Measurements from ENCODE around the gene TENM4. TPM values are rescaled to one million over a fixed set of nuclear protein-coding genes. Genes with fewer than 3 reads are reported as not detected.

The TENM4 gene
- total and polyA plus RNA-seq, 10 of the 15 experiments (the other 5 are each of a cell fraction or from before 2014, with no cell fraction given), result 0.03 to 0.12 (median 0.06) TPM; not detected in 7

DNA sequence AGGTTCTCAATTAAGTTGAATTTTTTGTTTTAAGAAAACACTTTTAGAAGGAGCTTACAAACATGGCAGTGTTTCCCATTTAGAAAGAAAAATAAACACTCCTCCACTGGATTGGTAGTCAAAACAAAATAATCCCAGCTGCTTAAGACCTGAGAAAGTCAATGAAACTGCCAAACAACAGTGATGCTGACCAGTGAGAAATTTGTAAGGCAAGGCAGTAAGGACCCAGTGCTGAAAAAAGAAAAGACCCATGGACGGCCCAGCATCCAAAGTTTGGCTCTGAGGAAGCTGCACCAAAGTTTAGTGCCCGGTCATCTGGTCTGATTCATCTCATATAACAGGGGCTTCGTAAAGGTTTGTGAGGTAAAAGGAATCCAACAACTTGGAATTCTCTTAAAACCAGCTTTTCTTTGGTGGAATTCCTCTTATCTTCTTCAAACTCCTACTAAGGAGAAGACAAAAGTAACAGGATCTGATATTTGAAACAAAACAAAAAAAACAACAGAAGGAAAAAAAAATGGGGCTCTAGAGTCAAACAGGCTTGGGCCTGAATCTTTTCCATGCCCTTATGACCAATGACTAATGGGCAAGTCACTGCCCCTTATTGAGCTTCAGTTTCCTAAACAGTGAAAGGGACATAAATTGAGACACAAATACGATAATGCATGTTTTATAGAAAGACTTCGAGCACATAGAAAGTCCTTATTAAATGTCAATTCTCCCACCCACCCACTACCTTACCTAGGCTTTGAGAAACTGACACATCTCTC, 483.2 kb downstream of the TENM4 start:
- CTCF ChIA-PET, result interaction anchor here (0.6 to 1.6 kb wide), 2 partner anchors 535 to 1564 kb away, joined by 3 read pairs; no protein-coding TSS in a partner anchor
- FAIRE-seq, result no peak
- no TSS peak for BruUV-seq (replicated peaks)

More for the DNA sequence above, 483.2 kb downstream of the TENM4 start:
- SMC1A ChIA-PET (ENCODE audit: uncharacterized antibody, unreplicated experiment), result interaction anchor here (0.7 kb wide), 1 partner anchor 22 kb away, joined by 3 read pairs; no protein-coding TSS in a partner anchor
- DNase-seq (ENCODE audit: low read depth, low spot score), result no peak
- peaks cover 3% of the 10 kb centered on the region in 2 experiments for H3K27me3 ChIP-seq (replicated peaks in 1 of 2; ENCODE audit: control insufficient read depth in 2 of 2, insufficient read depth in 2 of 2, low read length in 1 of 2)
- WGBS (ENCODE audit: insufficient coverage, insufficient replicate concordance, low lambda C conversion rate, missing lambda C conversion rate), result 6% methylated on average over 5 of the region's 5 CpGs
- no peaks in the 10 kb centered on the region for H3K4me1 ChIP-seq (ENCODE audit: control insufficient read depth, insufficient read depth, low read length)
- intact Hi-C loops (cut with micrococcal nuclease; ENCODE audit: unreplicated experiment), result no loop called here
- H3K4me2 ChIP-seq (ENCODE audit: control insufficient read depth, insufficient read depth), result no peak overlapping the region
- no peak overlapping the region for H2AFZ ChIP-seq (ENCODE audit: control insufficient read depth, low read depth, low read length)
- TF ChIP-seq, protein P1, sequence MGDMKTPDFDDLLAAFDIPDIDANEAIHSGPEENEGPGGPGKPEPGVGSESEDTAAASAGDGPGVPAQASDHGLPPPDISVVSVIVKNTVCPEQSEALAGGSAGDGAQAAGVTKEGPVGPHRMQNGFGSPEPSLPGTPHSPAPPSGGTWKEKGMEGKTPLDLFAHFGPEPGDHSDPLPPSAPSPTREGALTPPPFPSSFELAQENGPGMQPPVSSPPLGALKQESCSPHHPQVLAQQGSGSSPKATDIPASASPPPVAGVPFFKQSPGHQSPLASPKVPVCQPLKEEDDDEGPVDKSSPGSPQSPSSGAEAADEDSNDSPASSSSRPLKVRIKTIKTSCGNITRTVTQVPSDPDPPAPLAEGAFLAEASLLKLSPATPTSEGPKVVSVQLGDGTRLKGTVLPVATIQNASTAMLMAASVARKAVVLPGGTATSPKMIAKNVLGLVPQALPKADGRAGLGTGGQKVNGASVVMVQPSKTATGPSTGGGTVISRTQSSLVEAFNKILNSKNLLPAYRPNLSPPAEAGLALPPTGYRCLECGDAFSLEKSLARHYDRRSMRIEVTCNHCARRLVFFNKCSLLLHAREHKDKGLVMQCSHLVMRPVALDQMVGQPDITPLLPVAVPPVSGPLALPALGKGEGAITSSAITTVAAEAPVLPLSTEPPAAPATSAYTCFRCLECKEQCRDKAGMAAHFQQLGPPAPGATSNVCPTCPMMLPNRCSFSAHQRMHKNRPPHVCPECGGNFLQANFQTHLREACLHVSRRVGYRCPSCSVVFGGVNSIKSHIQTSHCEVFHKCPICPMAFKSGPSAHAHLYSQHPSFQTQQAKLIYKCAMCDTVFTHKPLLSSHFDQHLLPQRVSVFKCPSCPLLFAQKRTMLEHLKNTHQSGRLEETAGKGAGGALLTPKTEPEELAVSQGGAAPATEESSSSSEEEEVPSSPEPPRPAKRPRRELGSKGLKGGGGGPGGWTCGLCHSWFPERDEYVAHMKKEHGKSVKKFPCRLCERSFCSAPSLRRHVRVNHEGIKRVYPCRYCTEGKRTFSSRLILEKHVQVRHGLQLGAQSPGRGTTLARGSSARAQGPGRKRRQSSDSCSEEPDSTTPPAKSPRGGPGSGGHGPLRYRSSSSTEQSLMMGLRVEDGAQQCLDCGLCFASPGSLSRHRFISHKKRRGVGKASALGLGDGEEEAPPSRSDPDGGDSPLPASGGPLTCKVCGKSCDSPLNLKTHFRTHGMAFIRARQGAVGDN (IDR thresholded peaks at IDR 0.05), result no peak
- TF ChIP-seq NRF1 (conservative IDR thresholded peaks at IDR 0.05; ENCODE audit: low read depth, low read length) (no peak), TCF3 (IDR thresholded peaks at IDR 0.05; ENCODE audit: borderline replicate concordance, insufficient read depth, low read depth, low read length) (no peak), ZZZ3 (IDR thresholded peaks at IDR 0.05; ENCODE audit: control insufficient read depth, insufficient read length, low read depth) (no peak), SPI1 (IDR thresholded peaks at IDR 0.05; ENCODE audit: borderline replicate concordance, insufficient read depth, low read depth, low read length) (no peak)
- no peaks in the 10 kb centered on the region for H3K79me2 ChIP-seq (ENCODE audit: control insufficient read depth, insufficient read depth, low read length)
- no peaks in the 10 kb centered on the region for H3K36me3 ChIP-seq (ENCODE audit: control insufficient read depth in 2 of 2, insufficient read depth in 2 of 2, low read length in 1 of 2)
- no peaks in the 10 kb centered on the region for H4K20me1 ChIP-seq (ENCODE audit: control insufficient read depth, insufficient read depth)
- in situ Hi-C loops (cut with MboI), result no loop called here
- no peak for ATAC-seq
- no peak overlapping the region for H3K27ac ChIP-seq (ENCODE audit: control insufficient read depth, insufficient read depth)
- no peak overlapping the region for H3K9ac ChIP-seq (ENCODE audit: control insufficient read depth, insufficient read depth, low read length)
- RAD21 ChIA-PET (ENCODE audit: unreplicated experiment), result interaction anchor here (1.1 kb wide), 1 partner anchor 97 kb away, joined by 3 read pairs; no protein-coding TSS in a partner anchor
- no peak overlapping the region for H3K4me3 ChIP-seq
- H3K9me3 ChIP-seq (replicated peaks; ENCODE audit: control insufficient read depth, insufficient read depth, low read length), result no peaks in the 10 kb centered on the region
- POLR2A ChIA-PET, result no interaction called here
